GM21825 (cell line): ENCODE measurements around the gene CACNG3.
"Not testable (repeated sequence)": the region's sequence is repeated elsewhere in the genome, so short reads cannot be mapped to it uniquely, and the experiment has no call there.

ENCODE experiments used
- ATAC-seq: cut with Tn5 transposase; IDR thresholded peaks from one replicate; pipeline ENCODE4 v1.9.1; 2021; ENCODE audit warnings: mild to moderate bottlenecking, moderate library complexity; ENCODE audit not compliant: unreplicated experiment

Gene CACNG3

DNA sequence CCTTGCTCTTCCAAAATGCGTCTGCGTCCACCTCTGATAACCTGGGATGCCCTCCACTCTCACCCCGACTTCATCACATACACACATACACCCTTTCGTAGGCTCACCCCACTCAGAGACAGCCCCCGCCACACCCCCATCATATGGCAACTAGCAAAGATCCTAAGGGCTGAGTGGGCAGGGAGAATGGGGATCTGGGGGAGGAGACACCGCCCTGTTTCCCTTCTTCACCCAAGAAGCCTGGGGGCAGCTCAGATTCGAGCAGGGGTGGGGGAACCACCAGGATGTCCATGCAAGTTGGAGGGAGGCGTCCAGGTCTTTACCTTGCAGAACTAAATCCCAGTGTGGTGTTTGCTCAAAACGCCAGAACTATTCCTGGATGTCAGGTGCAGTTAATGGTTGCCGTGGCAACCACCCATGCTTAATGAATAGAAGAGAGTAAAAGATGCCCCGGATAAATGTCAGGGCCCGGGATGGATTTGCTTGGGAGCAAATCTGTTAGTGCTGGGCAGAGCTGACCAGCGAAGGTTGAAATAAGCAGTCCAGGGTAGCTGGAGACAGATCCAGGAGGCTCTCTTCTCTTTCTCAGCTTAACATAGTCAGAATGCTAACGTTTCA lies 72.8 kb downstream of the CACNG3 start:
- no peak for ATAC-seq

DNA sequence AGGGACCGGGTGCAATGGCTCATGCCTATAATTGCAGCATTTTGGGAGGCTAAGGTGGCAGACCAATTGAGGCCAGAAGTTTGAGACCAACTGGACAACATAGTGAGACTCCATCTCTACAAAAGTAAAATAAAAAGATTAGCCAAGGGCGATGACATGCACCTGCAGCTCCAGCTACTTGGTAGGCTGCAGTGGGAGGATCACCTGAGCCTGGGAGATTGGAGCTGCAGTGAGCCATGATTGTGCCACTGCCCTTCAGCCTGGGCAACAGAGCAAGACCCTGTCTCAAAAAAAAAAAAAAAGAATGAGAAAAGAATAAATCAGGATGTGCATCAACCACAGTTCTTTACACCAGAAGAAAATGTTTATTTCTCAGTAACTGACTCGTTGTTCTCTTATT lies 76.0 kb downstream of the CACNG3 start:
- ATAC-seq = no peak

GRCh38 chr16:24332582-24333090 lies 76.5 kb downstream of the CACNG3 start:
- no peak for ATAC-seq

DNA sequence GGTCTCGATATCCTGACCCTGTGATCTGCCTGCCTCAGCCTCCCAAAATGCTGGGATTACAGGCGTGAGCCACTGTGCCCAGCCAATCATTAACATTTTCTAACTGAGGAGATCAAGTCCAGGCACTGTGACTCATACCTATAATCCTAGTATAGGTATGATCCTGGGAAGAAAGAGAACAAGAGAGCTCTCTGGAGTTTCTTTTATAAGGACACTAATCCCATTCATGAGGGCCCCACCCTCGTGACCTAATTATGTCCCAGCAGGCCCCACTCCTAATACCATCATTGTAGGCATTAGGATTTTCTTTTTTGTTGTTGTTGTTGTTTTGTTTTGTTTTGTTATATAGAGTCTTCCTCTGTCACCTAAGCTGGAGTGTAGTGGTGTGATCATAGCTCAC lies 80.4 kb downstream of the CACNG3 start:
- no peak for ATAC-seq

GRCh38 chr16:24337013-24337412 lies 80.9 kb downstream of the CACNG3 start:
- no peak for ATAC-seq

- not testable (repeated sequence) for ATAC-seq
Measured at GRCh38 chr16:24343829-24344228, 87.7 kb downstream of the CACNG3 start.

- ATAC-seq = no peak
Measured at GRCh38 chr16:24344784-24345183, 88.6 kb downstream of the CACNG3 start.

GRCh38 chr16:24345704-24346103 lies 89.6 kb downstream of the CACNG3 start:
- ATAC-seq = no peak

DNA sequence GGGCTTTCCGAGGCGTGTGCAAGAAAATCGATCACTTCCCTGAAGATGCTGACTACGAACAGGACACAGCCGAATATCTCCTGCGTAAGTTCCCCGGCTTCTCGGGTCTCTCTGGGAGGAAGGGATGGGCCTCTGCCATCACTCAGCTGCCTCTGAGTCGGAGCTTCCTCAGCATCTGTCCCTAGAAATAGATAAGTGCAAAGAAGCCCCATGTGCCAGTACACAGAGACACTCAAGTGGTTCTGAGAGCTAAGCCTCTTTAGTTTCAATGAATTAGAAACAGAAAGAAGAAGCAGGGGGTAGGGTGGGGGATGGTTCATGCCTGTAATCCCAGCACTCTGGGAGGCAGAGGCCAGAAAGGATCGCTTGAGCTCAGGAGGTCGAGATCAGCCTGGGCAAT lies 90.6 kb downstream of the CACNG3 start:
- ATAC-seq = no peak

DNA sequence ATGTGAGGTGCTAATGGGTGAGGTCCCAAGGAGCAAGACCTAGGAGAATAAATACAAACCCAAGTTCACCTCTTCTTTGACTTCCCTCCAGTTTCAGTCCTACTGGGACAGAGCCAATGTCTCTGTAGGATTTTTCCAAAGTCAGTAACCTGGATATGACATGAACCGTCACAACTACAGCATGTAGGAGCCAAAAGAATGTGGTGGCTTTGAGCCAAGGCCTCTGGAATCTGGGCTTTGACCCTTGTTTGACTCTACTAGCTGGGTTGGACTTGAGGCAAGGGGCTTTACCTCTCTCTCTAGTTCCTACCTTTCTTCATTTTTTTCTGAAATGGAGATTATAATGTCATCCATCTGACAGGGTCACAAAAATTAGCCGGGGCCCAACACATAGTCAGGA lies 91.4 kb downstream of the CACNG3 start:
- ATAC-seq = no peak

DNA sequence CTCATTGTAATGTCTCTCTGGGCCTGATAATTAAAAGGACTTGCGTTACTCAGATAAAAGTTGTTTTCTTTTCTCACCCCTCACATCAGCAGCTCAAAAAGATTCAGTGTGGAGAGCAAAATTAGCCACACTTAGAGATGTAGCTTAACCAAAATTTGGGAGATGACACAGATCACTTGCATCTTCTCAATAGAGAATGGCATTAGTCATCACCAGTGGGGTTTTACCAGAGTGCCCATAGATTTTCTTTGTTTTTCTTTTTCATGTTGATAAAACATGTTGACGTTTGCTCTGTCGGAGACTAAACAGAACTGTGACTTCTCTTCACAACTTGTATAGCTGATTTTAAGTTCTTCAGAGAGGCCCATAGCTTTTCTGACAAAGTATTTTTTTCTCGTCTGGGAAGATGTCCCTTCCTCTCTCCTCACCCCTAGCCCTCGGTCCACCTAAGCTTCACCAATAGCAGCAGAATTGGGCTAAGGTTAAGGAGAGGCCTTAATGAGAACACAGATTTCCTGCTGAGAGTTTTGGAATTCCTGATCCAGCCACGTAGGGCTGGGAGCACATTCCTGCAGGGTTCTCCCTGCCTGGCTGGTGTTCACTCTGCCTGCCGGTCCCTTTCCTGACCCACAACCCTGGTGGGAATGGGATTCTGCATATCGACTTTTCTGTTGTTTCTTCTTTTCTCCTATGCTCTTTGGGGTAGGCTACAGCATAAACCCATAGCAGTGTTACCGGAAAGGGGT lies 92.6 kb downstream of the CACNG3 start:
- no peak for ATAC-seq

DNA sequence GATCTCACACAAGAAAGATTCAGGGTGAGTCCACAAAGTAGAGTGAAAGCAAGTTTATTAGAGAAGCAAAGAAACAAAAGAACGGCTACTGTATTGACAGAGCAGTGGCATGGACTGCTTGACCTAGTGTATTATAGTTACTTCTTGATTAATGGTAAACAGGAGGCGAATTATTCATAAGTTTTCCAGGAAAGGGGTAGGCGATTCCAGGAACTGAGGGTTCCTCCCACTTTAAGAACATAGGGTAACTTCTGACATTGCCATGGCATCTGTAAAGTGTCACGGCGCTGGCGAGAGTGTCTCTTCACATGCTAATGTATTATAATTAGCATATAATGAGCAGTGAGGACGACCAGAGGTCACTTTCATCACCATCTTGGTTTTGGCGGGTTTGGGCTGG lies 93.2 kb downstream of the CACNG3 start:
- no peak for ATAC-seq

DNA sequence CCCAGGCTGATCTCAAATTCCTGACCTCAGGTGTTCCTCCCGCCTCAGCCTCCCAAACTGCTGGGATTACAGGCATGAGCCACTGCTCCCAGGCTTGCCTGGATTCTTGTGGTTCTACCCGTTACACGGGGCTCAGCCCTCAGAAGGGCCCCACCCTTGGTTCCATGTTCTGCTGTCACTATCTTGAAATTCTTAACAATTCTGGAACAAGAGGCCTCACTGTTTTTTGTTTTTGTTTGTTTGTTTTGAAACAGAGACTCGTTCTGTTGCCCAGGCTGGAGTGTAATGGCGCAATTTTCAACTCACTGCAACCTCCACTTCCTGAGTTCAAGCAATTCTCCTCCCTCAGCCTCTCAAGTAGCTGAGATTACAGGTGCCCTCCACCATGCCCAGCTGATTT lies 96.6 kb downstream of the CACNG3 start:
- ATAC-seq = no peak

DNA sequence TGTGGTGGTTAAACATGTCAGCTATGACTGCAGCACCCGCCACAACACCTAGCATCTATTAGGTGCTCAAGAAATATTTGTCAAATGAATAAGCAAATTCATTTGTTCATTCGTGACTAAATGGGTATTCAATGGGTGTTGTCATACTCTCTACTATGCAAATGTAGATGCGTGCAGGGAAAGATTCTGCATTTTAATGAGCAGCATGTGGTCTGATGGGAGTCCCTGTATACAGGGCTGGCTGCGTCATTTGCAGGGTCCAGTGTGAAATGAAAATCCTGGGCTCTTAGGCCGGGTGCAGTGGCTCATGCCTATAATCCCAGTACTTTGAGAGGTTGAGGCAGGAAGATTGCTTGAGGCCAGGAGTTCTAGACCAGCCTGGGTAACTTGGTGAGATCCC lies 97.5 kb downstream of the CACNG3 start:
- ATAC-seq = no peak

DNA sequence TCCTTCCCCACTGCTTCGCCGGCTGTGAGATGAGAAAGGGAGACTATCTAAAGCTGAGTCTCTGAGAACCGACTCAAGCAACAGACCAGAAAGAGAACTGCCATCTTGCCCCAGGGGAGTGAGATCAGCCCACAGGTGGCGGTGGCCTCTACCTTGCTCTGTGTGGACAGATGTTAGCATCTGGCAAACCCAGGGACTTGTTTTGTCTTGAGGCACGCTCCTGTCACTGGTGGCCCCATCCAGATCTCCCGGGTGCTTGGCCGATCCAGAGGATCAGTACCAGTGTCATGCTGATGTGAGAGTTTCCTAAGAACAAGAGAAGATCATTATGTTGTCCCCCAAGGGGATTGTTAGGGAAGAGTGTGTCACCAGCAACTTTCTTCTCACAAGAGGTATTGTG lies 101.4 kb downstream of the CACNG3 start:
- ATAC-seq = no peak

DNA sequence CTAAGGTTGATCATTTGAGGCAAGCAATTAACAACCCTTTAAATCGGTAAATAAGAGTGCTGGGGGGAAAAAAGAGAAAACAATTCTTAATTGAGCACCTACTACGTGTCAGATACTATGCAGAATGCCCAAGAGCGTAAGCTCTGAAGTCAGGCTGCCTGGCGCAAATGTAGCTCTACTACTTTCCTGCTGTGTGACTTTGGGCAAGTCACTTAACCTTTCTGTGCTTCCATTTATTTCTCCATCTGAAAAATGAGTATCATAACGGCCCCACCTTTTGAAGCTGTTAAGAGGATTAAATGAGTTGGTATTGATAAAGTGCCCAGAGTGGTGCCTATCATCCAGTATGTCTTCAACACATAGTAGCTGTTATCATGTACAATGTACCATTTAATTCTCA lies 102.0 kb downstream of the CACNG3 start:
- ATAC-seq = no peak

DNA sequence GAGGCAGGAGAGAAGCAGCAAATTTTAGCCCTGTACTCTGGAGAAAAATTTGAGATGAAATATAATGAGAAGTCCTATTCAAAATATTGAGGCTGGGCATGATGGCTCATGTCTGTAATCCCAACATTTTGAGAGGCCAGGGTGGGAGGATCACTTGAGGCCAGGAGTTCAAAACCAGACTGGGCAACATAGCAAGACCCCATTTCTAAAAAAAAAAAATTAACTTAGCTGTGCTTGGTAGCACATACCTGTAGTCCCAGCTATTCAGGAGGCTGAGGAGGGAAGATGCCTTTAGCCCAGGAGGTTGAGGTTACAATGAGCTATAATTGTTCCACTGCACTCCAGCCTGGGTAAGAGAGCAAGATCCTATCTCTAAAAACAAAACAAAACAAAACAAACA lies 103.4 kb downstream of the CACNG3 start:
- no peak for ATAC-seq

DNA sequence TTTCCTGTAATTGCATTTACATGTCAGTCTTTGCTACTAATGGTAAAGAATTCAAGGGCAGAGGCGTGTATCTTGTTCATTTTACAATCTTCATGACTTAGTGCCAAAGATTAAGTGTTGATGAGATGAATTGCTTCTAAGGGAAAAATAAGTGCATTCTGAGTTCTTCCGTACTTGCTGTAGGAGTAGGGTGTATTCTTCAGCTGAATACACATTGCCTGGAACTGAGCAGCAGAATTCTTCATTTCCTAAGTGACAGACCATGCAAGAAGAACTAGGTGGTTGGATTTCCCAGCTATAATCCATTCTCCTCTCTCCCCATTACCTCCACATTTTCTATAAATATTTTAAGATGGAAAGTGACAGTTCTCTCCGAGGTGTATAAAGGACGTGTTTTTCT lies 104.8 kb downstream of the CACNG3 start:
- ATAC-seq = no peak

- no peak for ATAC-seq
Measured at GRCh38 chr16:24364596-24364995, 108.5 kb downstream of the CACNG3 start.

DNA sequence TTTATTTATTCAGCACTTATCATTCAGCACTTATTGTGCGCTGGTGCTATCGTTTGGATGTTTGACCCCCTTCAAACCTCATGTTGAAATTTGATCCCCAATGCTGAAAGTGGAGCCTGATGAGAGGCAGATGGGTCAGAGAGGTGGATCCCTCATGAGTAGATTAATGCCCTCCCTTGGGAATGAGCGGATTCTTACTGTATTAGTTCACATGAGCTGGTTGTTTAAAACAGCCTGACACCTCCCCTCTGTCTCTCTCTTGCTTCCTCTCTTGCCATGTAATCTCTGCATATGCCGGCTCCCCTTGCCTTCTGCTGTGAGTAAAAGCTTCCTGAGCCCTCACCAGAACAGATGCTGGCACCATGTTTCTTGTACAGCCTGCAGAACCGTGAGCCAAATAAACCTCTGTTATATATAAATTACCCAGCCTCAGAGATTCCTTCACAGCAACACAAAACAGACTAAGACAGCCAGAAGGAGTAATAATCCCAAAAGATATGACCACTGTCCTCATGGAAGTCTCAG lies 111.1 kb downstream of the CACNG3 start:
- no peak for ATAC-seq

GRCh38 chr16:24372824-24373223 lies 116.7 kb downstream of the CACNG3 start:
- ATAC-seq = no peak

DNA sequence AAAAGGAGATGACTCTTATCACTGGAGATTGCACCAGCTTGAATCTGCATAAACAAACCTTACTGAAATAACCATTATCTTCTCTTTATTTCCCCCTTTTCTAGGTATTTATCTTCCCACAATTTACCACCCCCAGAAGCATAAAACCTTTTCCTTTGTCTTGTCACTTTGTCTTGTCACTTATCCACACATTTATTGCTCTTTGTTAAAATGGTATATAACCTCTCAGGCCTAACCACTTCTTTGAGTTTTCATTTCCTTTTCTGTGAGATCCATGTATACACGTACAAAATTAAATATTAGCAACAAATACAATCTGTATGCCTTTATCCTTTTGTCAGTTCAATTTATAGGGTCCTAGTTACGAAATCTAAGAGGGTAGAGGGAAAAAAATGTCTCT lies 122.9 kb downstream of the CACNG3 start:
- no peak for ATAC-seq
